ENCODE measurements around the gene PCSK9.

PCSK9 gene

DNA sequence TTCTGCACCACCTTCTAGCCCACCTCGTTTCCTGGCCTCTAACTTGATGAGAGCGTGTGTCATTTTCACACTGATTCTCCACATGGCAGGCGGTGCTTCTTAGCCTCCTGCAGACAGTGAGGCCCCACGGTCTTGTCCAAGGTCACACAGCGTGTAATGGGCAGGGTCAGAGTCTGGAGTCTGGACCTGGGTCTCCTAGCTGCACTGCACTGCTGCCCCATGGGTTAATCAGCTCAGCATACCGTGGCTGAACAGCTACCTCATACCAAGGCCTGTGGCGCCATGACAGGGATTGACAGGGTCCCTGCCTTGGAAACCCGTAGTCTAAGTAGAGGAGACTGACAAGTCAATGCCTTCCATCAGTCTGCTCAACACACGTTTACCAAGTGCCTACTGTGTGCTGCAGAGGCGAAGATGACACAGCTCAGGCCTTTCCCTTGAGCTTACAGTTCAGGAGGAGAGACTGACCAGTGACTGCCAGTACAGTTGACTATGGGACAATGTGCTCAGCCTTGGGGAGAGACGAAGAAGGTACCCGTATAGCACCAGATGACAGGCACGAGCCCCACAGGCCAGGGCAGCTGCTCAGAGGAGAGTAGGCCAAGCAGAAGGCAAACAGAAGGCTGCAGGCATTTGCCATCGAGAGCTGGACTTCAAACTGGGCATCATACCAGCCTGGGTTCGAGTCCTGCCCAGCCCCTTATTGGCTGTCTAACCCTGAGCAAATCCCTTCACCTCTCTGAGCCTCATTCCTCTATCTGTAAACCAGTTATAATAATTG is 5.5 kb downstream of the PCSK9 start:
- DNase-seq, result no peak

DNA sequence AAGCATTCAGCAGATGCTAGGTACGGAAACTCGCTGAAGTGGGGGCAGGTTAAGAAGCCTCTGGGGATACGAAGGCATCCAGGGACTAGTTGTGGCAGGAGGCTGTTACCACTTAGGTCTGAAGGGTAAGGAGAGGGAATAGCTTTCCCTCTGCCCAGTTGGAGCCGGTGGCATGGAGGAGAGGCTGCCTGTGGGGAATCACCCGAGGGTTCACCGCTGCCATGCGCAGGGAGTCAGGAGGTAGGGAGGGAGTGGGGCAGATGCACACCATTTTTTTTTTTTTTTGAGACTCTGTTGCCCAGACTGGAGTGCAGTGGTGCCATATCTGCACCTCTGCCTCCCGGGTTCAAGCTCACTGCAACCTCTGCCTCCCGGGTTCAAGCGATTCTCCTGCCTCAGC is 6.1 kb downstream of the PCSK9 start:
- DNase-seq, result no peak

DNA sequence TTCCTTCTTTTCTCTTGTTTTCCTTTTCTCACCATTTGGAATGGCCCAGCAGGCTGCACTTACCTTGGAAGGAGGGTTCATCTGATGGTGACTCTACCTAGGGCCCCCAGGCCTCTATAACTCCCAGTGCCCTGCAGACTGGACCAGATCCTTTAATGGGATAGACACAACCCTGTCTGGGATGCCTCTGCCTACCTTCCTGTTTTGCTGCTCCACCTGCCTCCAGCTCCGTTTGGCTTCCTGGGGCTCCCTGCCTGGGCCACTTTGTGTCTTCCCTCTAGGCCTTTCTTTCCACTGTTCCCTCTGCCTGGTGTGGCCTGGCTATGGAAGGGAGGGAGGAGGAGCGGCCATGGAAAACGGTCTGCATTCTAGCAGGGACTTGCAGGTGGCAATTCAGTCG is 7.5 kb downstream of the PCSK9 start:
- DNase-seq, result no peak

DNA sequence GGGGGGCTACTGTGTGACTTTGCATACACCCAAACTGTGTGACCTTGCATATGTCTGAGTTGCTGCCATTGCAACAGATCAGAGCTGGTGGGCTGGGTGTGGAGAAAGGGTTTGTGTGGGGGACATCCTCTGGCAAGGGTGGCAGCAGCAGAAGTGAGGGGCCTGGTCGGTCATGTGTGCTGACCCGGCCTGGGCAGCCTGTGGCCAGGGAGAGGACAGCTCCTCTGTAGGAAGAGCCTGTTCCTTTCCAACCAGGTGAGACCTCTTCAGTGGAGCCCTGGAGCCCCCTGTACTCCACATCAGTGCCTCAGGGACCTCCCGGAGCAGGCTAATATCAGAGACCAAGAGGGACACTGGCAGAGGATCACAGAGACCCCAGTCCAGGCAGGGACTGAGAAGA is 8.3 kb downstream of the PCSK9 start:
- no peak for DNase-seq

DNA sequence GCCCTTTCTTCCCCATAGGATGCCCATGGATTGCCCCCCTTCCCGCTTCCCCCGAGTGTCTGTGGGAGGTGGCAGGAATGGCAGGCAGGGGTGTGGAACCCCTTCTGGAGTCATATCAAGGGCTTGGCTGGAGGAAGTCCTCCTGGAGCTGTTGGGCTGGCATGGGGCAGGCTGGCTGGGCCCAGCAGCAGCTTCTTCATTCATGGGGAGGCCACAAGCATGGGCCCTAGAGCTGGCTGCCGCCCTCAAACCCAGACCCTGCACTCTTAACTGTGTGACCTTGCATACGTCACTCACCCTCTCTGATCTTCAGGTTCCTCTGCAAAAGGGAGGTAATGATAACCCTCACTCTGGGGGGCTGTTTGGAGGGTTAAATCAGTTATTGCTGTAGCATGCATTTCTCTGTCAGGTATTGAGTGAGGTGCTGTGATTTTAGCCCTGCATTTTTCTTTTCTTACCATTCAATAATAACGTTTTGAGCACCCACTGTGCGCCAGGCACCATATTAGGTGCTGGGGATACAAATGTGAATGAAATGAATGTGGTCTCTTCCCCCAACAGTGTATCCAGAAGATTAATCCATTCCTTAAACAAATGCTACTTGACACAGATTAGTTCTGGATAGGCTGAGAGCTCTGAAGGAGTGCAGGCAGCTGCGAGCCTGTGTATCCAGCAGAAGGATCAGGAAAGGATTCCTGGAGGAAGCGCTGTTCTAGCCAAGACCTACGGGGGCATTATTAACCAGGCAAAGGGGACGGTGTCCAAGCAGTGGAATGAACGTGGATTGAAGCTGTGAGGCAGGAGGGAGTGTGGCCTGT is 9.3 kb downstream of the PCSK9 start:
- DNase-seq, result no peak

DNA sequence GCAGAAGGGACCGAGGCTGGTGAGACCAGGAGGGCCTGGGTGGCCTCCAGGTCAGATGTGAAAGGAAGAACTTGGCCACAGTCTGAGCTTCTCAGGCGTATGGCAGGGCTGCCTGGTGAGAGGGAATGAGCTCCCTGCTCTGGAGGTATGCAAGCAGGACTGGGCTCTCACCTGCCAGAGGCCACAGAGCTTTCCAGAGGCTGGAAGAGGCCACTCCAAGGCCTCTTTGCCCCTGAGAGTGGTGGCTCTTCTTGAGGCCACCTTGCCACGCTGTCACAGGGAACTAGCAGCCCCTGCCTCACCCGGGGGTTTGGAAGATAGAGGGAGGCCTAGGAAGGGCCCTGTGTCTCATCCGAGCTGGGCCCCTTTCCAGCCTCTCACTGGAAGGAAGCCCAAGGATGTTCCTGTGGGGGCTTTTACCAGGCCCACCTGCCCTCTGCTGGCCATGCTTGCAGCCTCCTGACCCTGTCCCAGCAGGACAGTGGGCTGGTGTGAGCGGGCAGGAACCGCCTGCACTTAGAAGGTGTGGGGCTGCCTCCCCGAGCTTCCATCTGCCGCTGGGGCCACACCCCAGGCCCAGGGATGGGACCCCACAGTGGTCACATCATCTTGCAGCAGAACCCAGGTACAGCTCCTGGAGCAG is 10.0 kb downstream of the PCSK9 start:
- DNase-seq, result no peak

DNA sequence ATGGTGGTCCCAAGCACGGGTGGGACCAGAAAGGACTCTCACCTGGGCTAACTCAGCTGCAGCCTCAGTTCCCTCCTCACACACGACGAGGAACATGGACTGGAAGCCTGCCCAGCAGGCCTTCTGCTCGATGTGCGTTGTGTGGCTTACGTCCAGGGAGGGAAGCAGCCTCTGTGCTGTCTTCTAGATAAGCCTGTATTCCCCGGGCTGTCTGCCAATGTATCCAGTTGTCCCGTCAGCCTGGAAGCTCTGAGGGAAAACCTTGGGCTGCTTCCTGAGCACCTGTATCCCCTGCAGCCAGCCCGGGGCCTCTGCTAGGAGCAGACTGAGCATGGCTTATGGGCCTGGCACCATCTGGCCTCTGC is 10.5 kb downstream of the PCSK9 start:
- DNase-seq, result no peak

DNA sequence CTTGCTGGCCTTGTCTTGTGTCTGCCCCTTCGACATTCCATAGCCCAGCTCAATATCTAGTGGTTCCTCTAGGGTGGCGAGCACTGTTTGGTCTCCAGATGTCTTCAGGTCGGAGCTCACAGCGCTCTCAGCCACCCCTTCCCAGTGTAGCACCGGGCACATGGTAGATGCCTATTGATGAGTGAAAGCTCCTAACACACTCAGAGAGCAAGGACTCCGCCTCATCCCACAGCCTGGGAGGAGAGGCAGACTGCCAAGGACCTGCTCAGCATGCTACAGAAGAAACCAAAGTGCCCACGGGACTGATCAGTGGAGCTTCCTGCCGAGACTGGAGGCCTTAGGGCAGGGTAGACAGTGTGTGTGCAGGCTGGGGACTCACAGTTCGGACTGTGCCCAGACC is 10.9 kb downstream of the PCSK9 start:
- DNase-seq, result no peak

DNA sequence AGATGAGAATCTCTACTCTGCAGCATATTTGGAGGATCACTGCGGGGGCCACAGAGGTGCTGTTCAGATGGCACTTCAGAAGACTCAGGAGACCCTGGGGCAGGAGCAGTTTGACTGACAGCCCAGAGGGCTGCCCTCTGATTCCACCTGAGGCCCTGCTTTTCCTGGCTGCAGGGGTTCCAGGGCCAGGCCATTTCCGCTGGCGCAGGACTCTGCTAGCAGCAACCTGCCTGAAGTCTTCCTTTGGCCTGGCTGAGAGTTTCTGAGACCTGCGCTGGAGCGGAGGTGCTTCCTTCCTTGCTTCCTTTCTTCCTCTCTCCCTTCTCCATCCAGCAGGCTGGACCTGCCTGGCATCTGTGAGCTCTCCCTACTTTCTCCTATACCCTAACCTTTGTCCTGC is 11.8 kb downstream of the PCSK9 start:
- no peak for DNase-seq

DNA sequence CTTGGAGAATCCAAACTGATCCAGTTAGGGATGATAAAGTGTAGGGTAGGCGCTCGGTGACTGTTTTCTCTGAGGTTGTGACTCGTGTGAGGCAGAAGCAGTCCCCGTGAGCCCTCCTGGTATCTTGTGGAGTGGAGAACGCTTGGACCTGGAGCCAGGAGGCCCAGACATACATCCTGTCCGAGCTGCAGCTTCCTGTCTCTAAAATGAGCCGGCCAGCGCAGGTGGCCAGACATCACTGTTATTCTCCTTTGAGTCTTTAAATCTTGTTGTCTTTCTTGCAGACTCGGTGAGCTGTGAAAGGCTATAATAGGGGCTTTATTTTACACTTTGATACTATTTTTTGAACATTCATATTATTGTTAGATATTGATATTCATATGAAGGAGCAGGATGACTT is 12.3 kb downstream of the PCSK9 start:
- DNase-seq, result no peak

DNA sequence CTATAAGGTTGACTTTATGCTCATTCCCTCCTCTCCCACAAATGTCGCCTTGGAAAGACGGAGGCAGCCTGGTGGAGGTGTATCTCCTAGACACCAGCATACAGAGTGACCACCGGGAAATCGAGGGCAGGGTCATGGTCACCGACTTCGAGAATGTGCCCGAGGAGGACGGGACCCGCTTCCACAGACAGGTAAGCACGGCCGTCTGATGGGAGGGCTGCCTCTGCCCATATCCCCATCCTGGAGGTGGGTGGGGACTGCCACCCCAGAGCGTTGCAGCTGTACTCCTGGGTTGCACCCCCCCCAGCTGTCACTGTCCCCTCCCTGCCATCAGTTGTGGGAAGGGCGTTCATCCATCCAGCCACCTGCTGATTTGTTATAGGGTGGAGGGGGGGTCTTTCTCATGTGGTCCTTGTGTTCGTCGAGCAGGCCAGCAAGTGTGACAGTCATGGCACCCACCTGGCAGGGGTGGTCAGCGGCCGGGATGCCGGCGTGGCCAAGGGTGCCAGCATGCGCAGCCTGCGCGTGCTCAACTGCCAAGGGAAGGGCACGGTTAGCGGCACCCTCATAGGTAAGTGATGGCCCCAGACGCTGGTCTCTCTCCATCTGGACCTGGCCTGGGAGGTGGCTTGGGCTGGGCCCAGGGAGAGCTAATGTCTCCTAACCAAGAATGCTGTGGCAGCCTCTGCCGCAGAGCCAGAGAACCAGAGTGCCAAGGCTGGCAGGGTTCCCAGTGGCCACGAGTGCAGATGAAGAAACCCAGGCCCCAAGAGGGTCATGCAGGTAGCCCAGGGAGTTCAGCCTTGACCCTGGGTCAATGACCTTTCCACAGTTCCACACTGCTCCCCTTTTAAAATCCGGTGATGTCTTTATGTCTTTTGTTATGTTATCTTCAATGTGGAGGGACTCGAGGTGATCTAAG is 13.1 kb downstream of the PCSK9 start:
- no peak for DNase-seq

DNA sequence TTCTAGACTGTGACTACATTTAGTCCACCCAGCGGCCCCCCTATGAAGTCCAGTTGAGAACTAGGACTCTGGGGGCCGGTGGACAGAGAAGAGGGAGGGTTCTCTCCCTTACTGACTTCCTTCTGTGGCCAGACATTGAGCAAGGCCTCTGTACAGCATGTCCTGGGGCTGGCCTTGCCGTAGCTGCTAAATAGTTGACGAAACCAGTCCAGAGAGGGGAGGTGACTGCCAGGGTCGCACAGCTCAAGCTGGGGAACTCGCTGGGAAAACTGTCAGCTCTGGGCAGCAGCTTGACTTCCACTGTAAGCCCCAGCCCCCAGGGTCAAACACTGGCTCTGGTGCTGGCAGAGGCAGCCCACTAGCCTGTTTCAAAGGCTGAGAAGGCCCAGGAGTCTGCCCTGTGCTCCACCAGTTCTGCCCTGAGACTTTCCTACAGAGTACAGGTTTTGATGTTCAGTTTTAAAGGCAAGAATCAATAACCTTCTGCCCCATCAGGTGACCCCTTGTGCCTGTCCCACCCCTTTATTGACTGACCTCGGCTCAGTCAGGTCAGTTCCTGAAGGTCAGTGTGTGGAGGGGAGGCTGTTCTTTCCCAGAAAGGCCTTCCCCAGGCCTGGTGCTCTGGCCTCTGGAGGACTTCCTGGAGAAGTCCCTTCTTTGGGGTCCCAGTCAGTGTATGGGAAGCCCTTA is 14.1 kb downstream of the PCSK9 start:
- DNase-seq, result no peak

DNA sequence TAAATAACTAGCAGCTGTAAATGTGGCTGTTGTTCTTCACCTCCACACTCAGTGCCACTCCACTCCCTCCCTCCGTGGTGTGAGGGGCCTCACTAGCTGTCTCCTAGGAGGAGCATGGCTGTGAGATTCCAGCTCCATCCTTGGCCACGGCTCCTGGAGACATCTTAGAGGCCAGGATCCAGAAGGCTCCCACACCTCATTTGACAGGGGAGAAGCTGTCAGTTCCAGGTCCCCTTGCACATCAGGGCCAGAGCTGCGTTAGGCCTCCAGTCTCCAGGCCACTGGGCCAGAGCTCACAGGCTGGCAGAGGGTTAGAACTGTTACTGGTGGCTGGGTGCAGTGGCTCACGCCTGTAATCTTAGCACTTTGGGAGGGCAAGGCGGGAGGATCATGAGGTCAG is 15.0 kb downstream of the PCSK9 start:
- DNase-seq, result no peak

DNA sequence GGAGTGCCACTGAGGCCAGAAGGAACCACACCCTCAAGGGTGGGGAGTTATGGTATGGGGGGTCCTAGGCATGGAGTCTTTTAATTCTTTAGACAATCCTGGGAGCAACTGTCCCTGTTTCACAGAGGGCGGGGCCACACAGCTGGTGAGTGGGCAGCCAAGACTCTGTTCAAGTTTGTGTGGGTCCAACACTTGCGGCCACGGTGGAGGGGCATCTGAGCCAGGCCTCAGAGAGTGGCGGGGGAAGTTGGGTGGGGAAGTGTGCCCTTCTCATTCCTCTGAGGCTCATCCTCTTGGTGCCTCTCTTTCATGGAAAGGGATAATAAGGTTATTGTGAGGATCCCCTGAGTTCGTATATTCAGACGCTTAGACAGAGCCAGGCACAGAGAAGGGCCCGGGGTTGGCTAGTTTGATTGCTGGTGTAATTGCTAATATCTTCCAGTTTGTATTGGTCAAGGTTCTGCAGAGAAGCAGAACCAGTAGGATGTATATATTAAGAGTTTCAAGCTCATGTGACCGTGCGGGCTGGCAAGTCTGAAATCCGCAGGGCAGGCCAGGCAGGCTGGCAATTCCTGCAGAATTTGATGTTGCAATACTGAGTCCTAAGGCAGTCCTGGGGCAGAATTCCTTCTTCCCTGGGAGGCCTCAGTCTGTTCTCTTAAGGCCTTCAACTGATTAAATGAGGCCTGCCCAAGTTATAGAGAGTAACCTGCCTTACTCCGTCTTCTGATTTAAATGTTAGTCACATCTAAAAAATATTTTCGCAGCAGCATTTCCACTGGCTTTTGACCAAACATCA is 15.9 kb downstream of the PCSK9 start:
- DNase-seq, result no peak

DNA sequence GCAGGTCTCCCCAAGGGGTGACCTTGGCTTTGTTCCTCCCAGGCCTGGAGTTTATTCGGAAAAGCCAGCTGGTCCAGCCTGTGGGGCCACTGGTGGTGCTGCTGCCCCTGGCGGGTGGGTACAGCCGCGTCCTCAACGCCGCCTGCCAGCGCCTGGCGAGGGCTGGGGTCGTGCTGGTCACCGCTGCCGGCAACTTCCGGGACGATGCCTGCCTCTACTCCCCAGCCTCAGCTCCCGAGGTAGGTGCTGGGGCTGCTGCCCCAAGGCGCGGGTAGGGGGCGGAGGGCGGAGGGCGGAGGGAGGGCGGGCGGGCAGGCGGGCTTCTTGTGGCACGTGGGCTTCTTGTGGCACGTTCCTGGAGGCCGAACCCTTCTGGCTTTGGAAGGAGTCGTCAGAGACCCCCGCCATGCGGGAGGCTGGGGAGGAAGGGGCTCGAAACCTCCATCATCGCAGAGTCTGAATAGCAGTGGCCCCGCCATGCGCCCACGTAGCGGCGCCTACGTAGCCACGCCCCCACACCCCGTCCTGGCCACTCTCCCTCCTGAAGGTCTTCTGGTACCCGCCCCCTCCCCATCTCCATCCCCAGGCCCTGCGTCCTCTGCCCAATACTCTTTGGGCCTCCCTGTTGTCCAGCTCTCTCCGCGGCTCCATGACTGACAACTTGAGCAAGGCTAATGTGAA is 16.7 kb downstream of the PCSK9 start:
- no peak for DNase-seq

DNA sequence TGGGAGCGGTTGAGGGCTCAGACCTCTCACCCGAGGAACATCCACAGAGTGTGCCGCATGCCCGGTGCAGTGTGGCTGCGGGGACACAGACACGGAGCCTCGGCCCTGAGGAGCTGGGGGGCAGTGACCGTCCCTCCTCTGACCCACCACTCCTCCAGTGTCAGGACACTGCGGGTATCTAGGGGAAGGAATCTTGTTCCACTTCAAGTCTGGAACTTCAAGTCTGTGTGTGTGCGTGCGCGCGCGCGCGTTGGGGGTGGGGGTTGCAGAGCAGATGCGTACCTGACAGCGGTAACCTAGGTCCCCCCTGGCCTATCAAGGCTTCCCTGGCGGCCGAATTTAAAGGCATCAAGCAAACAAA is 17.3 kb downstream of the PCSK9 start:
- DNase-seq, result no peak

DNA sequence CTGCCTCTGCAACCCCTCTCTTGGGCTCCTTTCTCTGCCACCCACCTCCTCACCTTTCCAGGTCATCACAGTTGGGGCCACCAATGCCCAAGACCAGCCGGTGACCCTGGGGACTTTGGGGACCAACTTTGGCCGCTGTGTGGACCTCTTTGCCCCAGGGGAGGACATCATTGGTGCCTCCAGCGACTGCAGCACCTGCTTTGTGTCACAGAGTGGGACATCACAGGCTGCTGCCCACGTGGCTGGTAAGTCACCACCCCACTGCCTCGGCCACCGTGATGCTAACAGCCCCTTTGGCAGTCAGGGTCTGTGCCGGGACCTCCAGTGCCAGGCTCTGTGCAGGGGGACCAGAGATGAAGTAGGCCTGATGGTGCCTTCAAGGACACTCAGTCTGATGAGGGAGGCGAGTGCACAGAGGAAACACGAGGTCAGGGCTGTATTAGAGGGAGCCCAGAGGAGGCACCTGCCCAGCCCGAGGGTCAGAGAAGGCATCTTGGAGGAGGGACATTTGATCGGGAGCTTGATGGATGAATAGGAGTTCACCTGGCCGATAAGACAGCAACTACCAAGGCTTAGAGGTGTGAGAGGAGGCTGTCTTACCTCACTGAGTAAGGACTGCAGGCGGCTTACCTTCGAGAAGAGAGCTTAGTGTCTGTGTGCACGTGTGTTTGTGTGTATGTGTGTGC is 18.1 kb downstream of the PCSK9 start:
- DNase-seq, result no peak

DNA sequence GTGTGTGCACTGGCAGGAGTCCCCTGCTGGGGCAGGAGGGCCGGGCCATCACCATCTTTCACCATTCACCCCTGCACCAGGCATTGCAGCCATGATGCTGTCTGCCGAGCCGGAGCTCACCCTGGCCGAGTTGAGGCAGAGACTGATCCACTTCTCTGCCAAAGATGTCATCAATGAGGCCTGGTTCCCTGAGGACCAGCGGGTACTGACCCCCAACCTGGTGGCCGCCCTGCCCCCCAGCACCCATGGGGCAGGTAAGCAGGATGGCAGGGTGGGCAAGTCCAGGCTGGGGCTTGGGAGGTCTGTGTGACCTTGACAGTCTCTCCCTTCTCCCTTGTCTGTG is 18.6 kb downstream of the PCSK9 start:
- DNase-seq, result no peak

DNA sequence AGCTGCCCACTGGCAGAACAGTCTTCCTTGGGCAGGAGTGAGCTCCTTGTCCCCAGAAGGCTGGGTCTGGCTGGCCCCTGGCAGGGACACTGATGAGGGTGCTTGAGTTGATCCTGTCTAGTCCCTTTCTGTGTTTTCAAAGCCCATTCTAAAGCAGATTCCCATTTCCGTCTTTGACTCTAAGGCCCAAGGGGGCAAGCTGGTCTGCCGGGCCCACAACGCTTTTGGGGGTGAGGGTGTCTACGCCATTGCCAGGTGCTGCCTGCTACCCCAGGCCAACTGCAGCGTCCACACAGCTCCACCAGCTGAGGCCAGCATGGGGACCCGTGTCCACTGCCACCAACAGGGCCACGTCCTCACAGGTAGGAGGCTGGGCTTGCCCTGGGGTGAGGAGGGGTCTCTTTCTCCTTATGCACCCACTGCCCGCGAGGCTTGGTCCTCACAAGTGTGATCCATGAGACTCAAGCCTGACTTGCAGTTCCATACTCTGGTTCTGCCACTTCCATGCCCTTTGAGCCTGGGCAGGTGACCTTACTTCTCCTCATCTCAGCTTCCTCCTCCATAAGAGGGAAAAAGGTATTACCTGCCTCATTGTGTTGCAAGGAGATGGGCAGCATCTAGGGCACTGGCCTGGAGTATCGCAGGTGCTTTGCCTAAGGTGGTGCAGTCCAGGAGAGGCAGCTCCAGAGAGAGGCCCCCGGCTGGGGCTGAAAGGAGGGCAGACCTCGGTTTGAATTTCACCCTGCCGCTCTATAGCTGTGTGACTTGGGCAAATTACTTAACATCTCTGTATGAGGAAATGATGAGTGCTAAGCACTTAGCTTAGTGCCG is 20.2 kb downstream of the PCSK9 start:
- no peak for DNase-seq

Measured in effector CD4-positive, alpha-beta T cell (primary cell).